ENCODE measurements around the gene METTL8. TPM values are rescaled to one million over a fixed set of nuclear protein-coding genes. Genes with fewer than 3 reads are reported as not detected.
A peak's percentile ranks its signal among the peaks of the same experiment; 100 is the strongest.
"Not testable (repeated sequence)": the region's sequence is repeated elsewhere in the genome, so short reads cannot be mapped to it uniquely, and the experiment has no call there.

METTL8 gene
- total RNA-seq, 1 donor from 2014 or later: 6.7 TPM

GRCh38 chr2:171430516-171431410 lies 3.0 kb downstream of the METTL8 start:
- no peaks in the 10 kb centered on the region for H3K9me3 ChIP-seq
- peaks cover 0 to 14% of the 10 kb centered on the region in 2 donors for H3K4me1 ChIP-seq
- H3K27me3 ChIP-seq: no peaks in the 10 kb centered on the region
- intact Hi-C loops (cut with DNase I): loop anchor here (5.0 to 10.0 kb wide), 5 partner anchors 268 to 1846 kb away; partner anchors contain the start of genes PDK1, PPIG and TLK1
- H3K4me3 ChIP-seq: no peak overlapping the region
- TF ChIP-seq CTCF (IDR thresholded peaks at IDR 0.05): no peak
- no peak overlapping the region for H3K27ac ChIP-seq
- H3K36me3 ChIP-seq: no peaks in the 10 kb centered on the region
- DNase-seq (ENCODE audit: low spot score in 2 of 2): no peak

- H3K36me3 ChIP-seq; DNase-seq (ENCODE audit: low spot score in 2 of 2); H3K4me3 ChIP-seq; H3K27ac ChIP-seq; H3K9me3 ChIP-seq; H3K27me3 ChIP-seq; H3K4me1 ChIP-seq; intact Hi-C loops (cut with DNase I): not testable (repeated sequence)
These were observed 10.9 kb downstream of the METTL8 start for GRCh38 chr2:171422710-171423495.

GRCh38 chr2:171420728-171421563 lies 12.8 kb downstream of the METTL8 start:
- Histone ChIP-seq H3K9me3 (no peaks in the 10 kb centered on the region), H3K27ac (no peak overlapping the region), H3K36me3 (no peaks in the 10 kb centered on the region), H3K4me1 (no peaks in the 10 kb centered on the region), H3K4me3 (no peak overlapping the region), H3K27me3 (no peaks in the 10 kb centered on the region)
- DNase-seq (ENCODE audit: low spot score in 2 of 2): no peak
- TF ChIP-seq CTCF (IDR thresholded peaks at IDR 0.05): no peak
- intact Hi-C loops (cut with DNase I): no loop called here

GRCh38 chr2:171419333-171419732 lies 14.5 kb downstream of the METTL8 start:
- DNase-seq (ENCODE audit: low spot score in 2 of 2): no peak
- Histone ChIP-seq H3K9me3 (no peaks in the 10 kb centered on the region), H3K27ac (no peak overlapping the region), H3K36me3 (no peaks in the 10 kb centered on the region), H3K27me3 (no peaks in the 10 kb centered on the region), H3K4me3 (no peak overlapping the region), H3K4me1 (no peaks in the 10 kb centered on the region)
- intact Hi-C loops (cut with DNase I): loop anchor here (5.0 kb wide), 2 partner anchors 257 to 492 kb away; partner anchors contain the start of genes GORASP2 and TLK1
- no peak for TF ChIP-seq CTCF (IDR thresholded peaks at IDR 0.05)

- TF ChIP-seq CTCF (IDR thresholded peaks at IDR 0.05): peak; percentile 75 to 84 (median 76)
- H3K27me3 ChIP-seq: no peaks in the 10 kb centered on the region
- no peaks in the 10 kb centered on the region for H3K36me3 ChIP-seq
- intact Hi-C loops (cut with DNase I): loop anchor here (1.0 to 5.0 kb wide), 4 partner anchors 18 to 489 kb away; partner anchors contain the start of genes DCAF17, GORASP2 and TLK1
- no peak overlapping the region for H3K4me3 ChIP-seq
- DNase-seq (ENCODE audit: low spot score in 2 of 2): peak; percentile 49 to 93
- no peaks in the 10 kb centered on the region for H3K4me1 ChIP-seq
- H3K27ac ChIP-seq: peak overlapping the region in 1 of 2 donors; percentile 67
- no peaks in the 10 kb centered on the region for H3K9me3 ChIP-seq
These were observed 17.5 kb downstream of the METTL8 start for GRCh38 chr2:171416009-171416926.

- intact Hi-C loops (cut with DNase I): loop anchor here (5.0 kb wide), 2 partner anchors 252 to 487 kb away; partner anchors contain the start of genes GORASP2 and TLK1
- H3K4me1 ChIP-seq; H3K4me3 ChIP-seq; H3K36me3 ChIP-seq; H3K27ac ChIP-seq; H3K9me3 ChIP-seq; DNase-seq (ENCODE audit: low spot score in 2 of 2); H3K27me3 ChIP-seq: not testable (repeated sequence)
These were observed 19.1 kb downstream of the METTL8 start for GRCh38 chr2:171414645-171415044.
